Muscle of leg (tissue), 11 donors: ENCODE results near the gene KIF25. TPM values are rescaled to one million over a fixed set of nuclear protein-coding genes. Genes with fewer than 3 reads are reported as not detected.

ENCODE experiments used
- DNase-seq: peaks from one replicate; pipeline ENCODE4 v3.0.0; 2013
- H3K27ac ChIP-seq: one replicate; pipeline ENCODE4 v1.5.1; 2013; ENCODE audit warnings: mild to moderate bottlenecking, low read length, control low read depth
- H3K27me3 ChIP-seq: one replicate; pipeline ENCODE4 v1.6.1; 2013; ENCODE audit warnings: low read length; ENCODE audit not compliant: control insufficient read depth, insufficient read depth
- H3K36me3 ChIP-seq: one replicate; pipeline ENCODE4 v1.6.1; 2013; ENCODE audit warnings: low read length; ENCODE audit not compliant: control insufficient read depth, insufficient read depth
- H3K4me1 ChIP-seq: one replicate; pipeline ENCODE4 v1.6.1; 2013; ENCODE audit warnings: low read length; ENCODE audit not compliant: control insufficient read depth, insufficient read depth
- H3K4me3 ChIP-seq: one replicate; pipeline ENCODE4 v1.5.1; 2013; ENCODE audit warnings: low read length, control low read depth
- H3K9me3 ChIP-seq: replicated peaks from 2 replicates; pipeline ENCODE4 v1.6.1; 2013; ENCODE audit warnings: low read depth, low read length; ENCODE audit not compliant: control insufficient read depth
- WGBS: methylation state at CpG from one replicate; pipeline ENCODE4 v1.1.5; 2013; ENCODE audit warnings: missing lambda C conversion rate; ENCODE audit not compliant: insufficient coverage; 5-methylcytosine and 5-hydroxymethylcytosine counted together
- polyA plus RNA-seq, 8 donors: library from polyadenylated mRNA; unstranded; fragments of 120-200 nt; gene quantifications; one replicate each; pipeline versions ENCODE4 v1.2.1 to v1.2.3, GENCODE V29; 2013; ENCODE audit warnings: inconsistent platforms in 1 of 8, low replicate concordance in 1 of 8; ENCODE audit not compliant: insufficient read length in 8 of 8, insufficient read depth in 1 of 8
- total RNA-seq: library from RNA; stranded (reverse); fragments of 120-200 nt; gene quantifications from one replicate; pipeline ENCODE4 v1.2.4, GENCODE V29; 2013

KIF25 gene
- total and polyA plus RNA-seq, 9 donors: 0.24 to 1.8 (median 0.69) TPM

DNA sequence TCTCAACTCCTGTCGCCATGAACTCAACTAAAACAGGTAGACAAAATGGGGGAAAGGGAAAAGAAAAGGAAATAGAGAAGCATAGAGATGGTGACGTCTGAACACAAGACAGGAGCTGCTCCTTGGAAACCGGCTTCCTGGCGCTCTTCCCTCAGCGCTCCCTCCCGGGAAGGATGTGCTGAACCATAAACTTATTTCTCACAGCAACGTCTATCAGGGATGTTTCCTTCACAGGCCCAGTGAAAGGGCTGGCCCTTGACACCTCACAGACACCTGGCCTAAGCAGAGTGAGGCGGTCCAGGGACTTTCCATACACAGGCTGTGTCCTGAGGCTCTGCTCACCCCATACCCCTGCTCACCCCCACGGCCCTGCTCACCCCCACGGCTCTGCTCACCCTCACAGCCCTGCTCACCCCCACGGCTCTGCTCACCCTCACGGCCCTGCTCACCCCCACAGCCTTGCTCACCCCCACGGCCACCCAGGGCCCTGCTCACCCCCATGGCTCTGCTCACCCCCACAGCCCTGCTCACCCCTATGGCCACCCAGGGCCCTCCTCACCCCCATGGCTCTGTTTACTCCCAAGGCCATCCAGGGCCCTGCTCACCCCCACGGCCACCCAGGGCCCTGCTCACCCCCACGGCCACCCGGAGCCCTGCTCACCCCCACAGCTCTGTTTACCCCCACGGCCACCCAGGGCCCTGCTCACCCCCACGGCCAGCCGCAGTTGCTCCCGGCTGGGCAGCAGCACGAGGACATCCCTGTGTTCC is 80.9 kb downstream of the KIF25 start:
- no peak overlapping the region for H3K4me3 ChIP-seq
- no peaks in the 10 kb centered on the region for H3K36me3 ChIP-seq
- 63% methylated on average over 13 of the region's 21 CpGs for WGBS
- DNase-seq: peak; percentile 91
- peaks cover 12% of the 10 kb centered on the region for H3K27me3 ChIP-seq
- H3K9me3 ChIP-seq: no peaks in the 10 kb centered on the region
- H3K4me1 ChIP-seq: peaks cover 45% of the 10 kb centered on the region
- H3K27ac ChIP-seq: no peak overlapping the region

DNA sequence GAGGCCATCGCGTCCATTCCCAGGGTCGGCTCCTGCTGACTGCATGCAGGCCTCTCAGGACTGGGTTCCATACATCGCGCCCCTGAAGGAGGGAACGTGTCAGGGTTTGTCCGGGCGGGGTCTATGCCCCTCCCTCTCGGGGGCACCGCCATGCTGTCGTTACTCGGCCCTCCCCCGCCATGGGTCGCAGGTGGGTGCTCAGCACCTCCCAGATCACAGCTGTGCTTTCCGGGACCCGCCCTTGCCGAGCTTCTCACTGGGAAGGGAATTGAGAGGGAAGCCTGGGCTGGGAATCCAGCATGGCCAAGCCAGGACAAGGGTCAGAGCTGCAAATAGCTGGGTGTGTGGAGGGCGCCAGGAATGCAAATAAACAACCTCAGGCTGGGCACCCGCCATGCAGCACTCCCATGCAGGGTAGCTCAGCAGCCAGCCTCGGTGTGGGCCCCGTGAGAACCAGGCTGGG is 81.5 kb downstream of the KIF25 start, which contains the start of gene FRMD1:
Gene FRMD1 (minus strand): TSS at position 270 of the 463 bp plus-strand sequence. CDS start 118 bp downstream, at position 152.
- H3K4me3 ChIP-seq: no peak within 1 kb of the TSS
- WGBS: 83% methylated on average over 17 of the region's 21 CpGs

DNA sequence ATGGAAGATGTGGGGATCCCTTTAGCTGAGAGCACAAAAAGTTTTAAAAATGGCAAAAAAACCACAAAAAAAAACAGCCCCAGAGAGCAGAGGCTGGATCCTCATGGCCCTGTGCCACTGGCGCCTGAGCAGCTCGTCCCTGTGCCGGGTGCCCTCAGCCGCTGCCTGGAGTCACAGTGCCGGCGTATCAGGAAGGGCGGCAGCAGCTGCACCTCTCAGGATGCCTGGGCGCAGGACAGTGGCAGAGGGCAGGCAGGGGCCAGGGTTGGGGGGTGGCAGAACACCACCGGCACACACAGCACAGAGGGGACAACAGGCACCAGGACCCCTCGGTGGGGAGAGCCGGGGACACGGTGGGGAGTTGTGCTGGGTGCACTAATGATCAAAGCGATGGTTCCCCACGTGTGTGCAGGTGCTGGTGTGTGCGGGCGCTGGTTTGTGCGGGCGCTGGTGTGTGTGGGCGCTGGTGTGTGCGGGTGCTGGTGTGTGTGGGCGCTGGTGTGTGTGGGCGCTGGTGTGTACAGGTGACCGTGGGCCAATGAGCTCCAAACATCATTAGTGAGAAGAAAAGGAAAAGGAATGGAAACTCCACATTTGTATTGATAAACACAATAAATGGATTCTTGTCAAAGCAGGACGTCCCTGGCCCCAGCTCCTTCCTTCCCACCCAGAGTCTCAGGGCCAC is 83.1 kb downstream of the KIF25 start:
- Histone ChIP-seq H3K4me1 (peaks cover 52% of the 10 kb centered on the region), H3K27ac (no peak overlapping the region), H3K4me3 (no peak overlapping the region), H3K9me3 (no peaks in the 10 kb centered on the region), H3K36me3 (no peaks in the 10 kb centered on the region), H3K27me3 (peaks cover 3% of the 10 kb centered on the region)
- WGBS: 81% methylated on average over 17 of the region's 24 CpGs
- peak; percentile 51 for DNase-seq

More for the DNA sequence above, 81.5 kb downstream of the KIF25 start, which contains the start of gene FRMD1:
- H3K9me3 ChIP-seq: no peaks in the 10 kb centered on the region
- H3K36me3 ChIP-seq: no peaks in the 10 kb centered on the region
- H3K27ac ChIP-seq: no peak within 1 kb of the TSS
- peak; percentile 44 for DNase-seq
- H3K27me3 ChIP-seq: peaks cover 6% of the 10 kb centered on the region
- H3K4me1 ChIP-seq: peaks cover 51% of the 10 kb centered on the region

DNA sequence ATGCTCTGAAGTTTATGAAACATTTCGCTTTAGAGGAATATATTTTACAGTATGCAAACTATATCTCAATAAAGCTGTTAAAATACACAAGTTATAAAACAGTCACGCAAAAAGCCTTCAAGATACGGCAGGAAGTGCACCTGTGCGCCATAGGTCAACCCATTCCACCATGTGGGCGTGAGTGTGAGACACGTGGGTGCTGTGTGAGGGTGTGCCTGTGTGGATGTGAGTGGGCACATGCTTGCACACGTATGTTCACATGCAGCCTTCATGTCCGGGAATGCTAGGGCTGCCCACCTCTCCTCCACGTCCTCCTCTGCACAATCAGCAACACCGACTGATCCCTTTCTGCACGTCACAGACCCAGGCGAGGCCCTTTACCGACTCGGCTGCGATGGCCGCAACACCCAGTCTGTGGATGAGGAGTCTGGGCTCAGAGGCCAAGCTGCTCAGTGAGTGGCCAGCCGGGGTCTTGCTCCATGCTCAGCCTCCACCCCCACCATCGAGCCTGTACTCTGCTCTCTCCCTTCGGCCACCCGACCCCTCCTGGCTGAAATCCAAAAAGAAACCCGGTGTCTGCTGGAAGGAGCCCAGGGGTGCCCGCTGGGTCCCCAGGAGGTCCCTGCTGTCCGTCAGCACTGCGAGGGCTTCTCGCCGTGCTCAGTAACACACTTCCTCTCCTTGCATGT is 84.5 kb downstream of the KIF25 start:
- WGBS: 81% methylated on average over 13 of the region's 26 CpGs
- Histone ChIP-seq H3K4me1 (peaks cover 59% of the 10 kb centered on the region), H3K9me3 (no peaks in the 10 kb centered on the region), H3K4me3 (no peak overlapping the region), H3K27me3 (no peaks in the 10 kb centered on the region), H3K27ac (no peak overlapping the region), H3K36me3 (no peaks in the 10 kb centered on the region)
- no peak for DNase-seq

DNA sequence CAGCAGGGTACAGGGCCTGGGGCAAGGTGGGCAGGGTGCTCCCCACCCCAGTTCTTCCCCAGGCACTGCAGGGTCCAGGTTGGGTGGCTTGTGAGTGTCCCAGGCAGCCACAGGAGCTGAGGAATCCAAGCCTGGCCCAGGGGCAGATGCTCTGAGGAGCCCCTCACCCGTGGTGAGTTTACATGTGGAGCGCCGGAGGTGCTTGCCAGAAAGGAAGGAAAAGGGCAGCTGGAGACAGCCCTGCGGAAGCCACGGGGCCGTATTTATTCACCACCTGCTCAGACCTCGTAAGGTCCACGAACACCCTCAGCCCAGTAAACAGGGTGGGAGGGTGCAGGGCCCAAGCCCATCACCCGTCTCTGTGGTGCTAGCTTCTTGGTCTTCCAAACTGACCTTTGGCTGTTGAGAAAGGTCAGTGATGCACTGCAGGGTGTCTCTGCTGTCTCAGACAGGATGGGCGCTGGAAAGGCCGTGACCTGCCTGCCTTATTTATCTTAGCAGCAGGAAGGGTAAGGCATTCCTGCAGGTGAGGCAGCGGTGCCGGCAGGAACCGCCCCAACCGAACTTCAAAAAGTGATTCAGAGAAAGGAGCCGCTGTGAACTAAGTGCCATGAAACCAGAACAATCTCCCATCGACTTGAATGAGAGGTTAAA is 85.5 kb downstream of the KIF25 start:
- DNase-seq: no peak
- WGBS: 55% methylated on average over 4 of the region's 17 CpGs
- Histone ChIP-seq H3K36me3 (no peaks in the 10 kb centered on the region), H3K9me3 (no peaks in the 10 kb centered on the region), H3K27me3 (no peaks in the 10 kb centered on the region), H3K27ac (no peak overlapping the region), H3K4me3 (no peak overlapping the region), H3K4me1 (peaks cover 69% of the 10 kb centered on the region)

DNA sequence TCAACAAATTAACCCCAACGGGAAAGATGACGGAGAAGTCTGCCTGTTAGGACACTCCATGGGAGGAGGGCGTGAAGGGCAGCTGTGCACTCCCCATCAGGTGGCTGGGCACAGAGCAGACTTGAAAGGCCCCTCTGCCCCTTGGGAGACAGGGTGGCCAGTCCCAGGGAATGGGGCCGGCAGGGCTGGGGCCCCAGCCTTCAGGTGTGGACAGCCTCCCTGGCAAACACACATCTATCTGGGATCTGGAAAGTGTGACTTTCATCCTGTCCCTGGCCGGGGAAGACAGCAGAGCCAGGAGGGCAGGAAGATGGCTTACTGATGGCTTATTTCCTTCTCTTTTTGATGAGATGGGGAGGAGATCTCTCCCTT is 86.0 kb downstream of the KIF25 start:
- WGBS: 50% methylated on average over 1 of the region's 5 CpGs
- peaks cover 69% of the 10 kb centered on the region for H3K4me1 ChIP-seq
- no peaks in the 10 kb centered on the region for H3K36me3 ChIP-seq
- DNase-seq: no peak
- H3K27me3 ChIP-seq: no peaks in the 10 kb centered on the region
- no peaks in the 10 kb centered on the region for H3K9me3 ChIP-seq
- H3K4me3 ChIP-seq: no peak overlapping the region
- no peak overlapping the region for H3K27ac ChIP-seq

DNA sequence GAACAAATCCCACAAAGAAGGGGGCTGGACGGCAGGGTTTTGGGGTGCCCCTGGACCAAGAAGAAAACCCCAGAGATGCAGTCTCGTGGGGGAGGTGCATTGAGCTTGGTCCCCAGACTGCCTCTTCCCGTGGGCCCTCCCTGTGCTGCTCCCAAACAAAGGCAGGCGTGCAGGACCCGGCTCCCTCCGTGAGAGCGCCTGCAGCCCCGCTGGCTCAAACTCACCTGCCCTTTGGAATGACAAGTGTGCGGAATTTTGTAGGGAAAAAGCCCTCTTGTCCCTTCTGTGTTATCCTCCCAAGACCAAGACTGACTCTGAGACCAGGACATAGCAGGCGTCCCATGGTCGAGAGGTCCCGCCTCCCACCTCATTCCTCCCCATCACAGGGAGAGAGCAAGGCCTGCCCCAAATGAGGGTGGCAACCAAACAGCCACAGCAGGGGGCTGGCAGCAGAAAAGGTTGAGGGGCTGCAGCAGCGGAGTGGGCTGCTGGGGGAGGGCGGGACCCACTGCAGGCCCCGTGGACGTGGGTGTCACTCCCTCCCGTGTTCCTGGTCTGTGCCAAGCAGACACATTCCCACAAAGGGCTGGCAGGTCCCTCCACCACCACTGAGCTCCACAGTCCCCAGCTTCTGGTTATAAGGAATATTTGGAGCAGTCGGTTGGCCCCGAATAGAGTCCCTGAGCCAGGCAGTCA is 87.1 kb downstream of the KIF25 start:
- Histone ChIP-seq H3K4me1 (peaks cover 69% of the 10 kb centered on the region), H3K9me3 (no peaks in the 10 kb centered on the region), H3K27ac (no peak overlapping the region), H3K36me3 (no peaks in the 10 kb centered on the region), H3K4me3 (no peak overlapping the region), H3K27me3 (no peaks in the 10 kb centered on the region)
- WGBS: 59% methylated on average over 12 of the region's 19 CpGs
- DNase-seq: no peak

DNA sequence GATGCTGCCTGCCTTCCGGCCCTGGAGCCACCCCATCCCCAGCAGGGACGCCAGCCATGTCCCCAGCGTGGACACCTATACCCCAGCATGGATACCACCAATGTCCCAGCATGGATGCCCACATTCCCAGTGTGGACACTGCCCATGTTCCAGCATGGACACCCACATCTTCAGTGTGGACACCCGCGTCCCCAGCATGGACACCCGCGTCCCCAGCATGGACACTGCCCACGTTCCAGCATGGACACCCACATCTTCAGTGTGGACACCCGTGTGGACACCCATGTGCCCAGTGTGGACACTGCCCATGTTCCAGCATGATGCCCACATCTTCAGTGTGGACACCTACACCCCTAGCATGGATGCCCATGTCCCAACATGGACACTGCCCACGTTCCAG is 88.6 kb downstream of the KIF25 start:
- Histone ChIP-seq H3K4me3 (no peak overlapping the region), H3K27me3 (no peaks in the 10 kb centered on the region), H3K9me3 (no peaks in the 10 kb centered on the region), H3K36me3 (no peaks in the 10 kb centered on the region), H3K4me1 (peaks cover 68% of the 10 kb centered on the region), H3K27ac (no peak overlapping the region)
- no peak for DNase-seq
- 98% methylated on average over 10 of the region's 10 CpGs for WGBS

DNA sequence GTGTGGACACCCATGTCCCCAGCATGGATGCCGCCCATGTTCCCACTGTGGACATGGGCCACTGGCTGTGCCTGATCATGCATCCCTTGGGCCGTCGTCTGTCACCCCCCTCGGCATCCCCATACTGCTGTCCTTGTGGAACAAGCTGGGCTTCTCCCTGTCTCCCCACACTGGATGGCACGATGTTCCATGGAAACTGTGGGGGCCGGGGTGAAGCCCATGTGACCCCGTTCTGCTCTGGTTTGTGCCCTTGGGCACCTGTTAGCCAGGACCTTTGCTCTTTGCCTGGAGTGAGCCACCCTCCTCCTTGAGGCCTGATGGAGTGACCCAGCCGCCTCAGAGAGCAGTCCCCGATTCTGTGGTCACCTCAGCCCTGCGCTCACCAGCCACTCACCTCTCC is 89.1 kb downstream of the KIF25 start:
- peaks cover 68% of the 10 kb centered on the region for H3K4me1 ChIP-seq
- H3K27me3 ChIP-seq: no peaks in the 10 kb centered on the region
- 94% methylated on average over 10 of the region's 10 CpGs for WGBS
- no peak overlapping the region for H3K4me3 ChIP-seq
- H3K36me3 ChIP-seq: no peaks in the 10 kb centered on the region
- no peak for DNase-seq
- no peaks in the 10 kb centered on the region for H3K9me3 ChIP-seq
- no peak overlapping the region for H3K27ac ChIP-seq
